Cardiac muscle cell (in vitro differentiated cells and primary cell): Measurements from ENCODE around the gene CACNA2D3. TPM values are rescaled to one million over a fixed set of nuclear protein-coding genes. Genes with fewer than 3 reads are reported as not detected.

ENCODE experiments used
- DNase-seq, 2 donors: peaks; one replicate each; pipeline versions ENCODE4 v3.0.0 to v3.0.0-alpha.2; 2010 to 2017; ENCODE audit warnings: low read depth in 1 of 2, low spot score in 1 of 2
- H3K27ac ChIP-seq: fragments of 200-600 bp; sonication (generic); 2 replicates; pipeline ENCODE4 v1.5.1; 2016
- H3K27me3 ChIP-seq: fragments of 200-600 bp; sonication (generic); 2 replicates; pipeline ENCODE4 v1.6.0; 2016; ENCODE audit warnings: control low read depth
- H3K36me3 ChIP-seq: fragments of 200-600 bp; sonication (generic); 2 replicates; pipeline ENCODE4 v1.5.1; 2016; ENCODE audit warnings: control low read depth
- H3K4me1 ChIP-seq: fragments of 200-600 bp; sonication (generic); 2 replicates; pipeline ENCODE4 v1.8.1; 2017; ENCODE audit warnings: low read depth, mild to moderate bottlenecking, mixed run types
- H3K4me3 ChIP-seq: fragments of 200-600 bp; sonication (generic); 2 replicates; pipeline ENCODE4 v1.5.1; 2016; ENCODE audit warnings: mild to moderate bottlenecking
- H3K9me3 ChIP-seq: fragments of 200-600 bp; sonication (generic); 2 replicates; pipeline ENCODE4 v1.5.1; 2017; ENCODE audit warnings: low read depth, mild to moderate bottlenecking, control low read depth
- CTCF ChIP-seq: IDR thresholded peaks from 2 replicates; pipeline ENCODE4 v1.5.1; 2012; ENCODE audit warnings: low read depth, mild to moderate bottlenecking, low read length
- polyA plus RNA-seq: library from polyadenylated mRNA; unstranded; fragments of >200 nt; fragmentation: Nextera tagmentation; extraction: Ambion mirVana; gene quantifications from 2 replicates; pipeline ENCODE4 v1.2.1, GENCODE V29; 2016
- total RNA-seq: library from RNA; depleted of rRNA; stranded (reverse); fragments of >200 nt; gene quantifications from 2 replicates; pipeline ENCODE4 v1.2.3, GENCODE V29; 2016

Gene CACNA2D3
- total and polyA plus RNA-seq, 2 experiments from 2014 or later: 0.45 to 0.59 TPM

- DNase-seq: no peak
- Histone ChIP-seq H3K36me3 (no peaks in the 10 kb centered on the region), H3K9me3 (no peaks in the 10 kb centered on the region), H3K27me3 (no peaks in the 10 kb centered on the region), H3K27ac (no peak overlapping the region), H3K4me1 (no peaks in the 10 kb centered on the region), H3K4me3 (no peak overlapping the region)
- no peak for TF ChIP-seq CTCF
Observed at GRCh38 chr3:54169524-54169923, 47.2 kb downstream of the CACNA2D3 start.

GRCh38 chr3:54171509-54171908 is 49.2 kb downstream of the CACNA2D3 start:
- Histone ChIP-seq H3K9me3 (no peaks in the 10 kb centered on the region), H3K27me3 (no peaks in the 10 kb centered on the region), H3K27ac (no peak overlapping the region), H3K4me3 (no peak overlapping the region), H3K4me1 (no peaks in the 10 kb centered on the region), H3K36me3 (no peaks in the 10 kb centered on the region)
- no peak for TF ChIP-seq CTCF
- DNase-seq: no peak

GRCh38 chr3:54171951-54172350 is 49.6 kb downstream of the CACNA2D3 start:
- H3K27me3 ChIP-seq: no peaks in the 10 kb centered on the region
- no peaks in the 10 kb centered on the region for H3K9me3 ChIP-seq
- H3K4me1 ChIP-seq: no peaks in the 10 kb centered on the region
- DNase-seq: no peak
- H3K27ac ChIP-seq: no peak overlapping the region
- no peak overlapping the region for H3K4me3 ChIP-seq
- no peaks in the 10 kb centered on the region for H3K36me3 ChIP-seq
- no peak for TF ChIP-seq CTCF

GRCh38 chr3:54173371-54173770 is 51.0 kb downstream of the CACNA2D3 start:
- Histone ChIP-seq H3K27me3 (no peaks in the 10 kb centered on the region), H3K4me1 (no peaks in the 10 kb centered on the region), H3K9me3 (no peaks in the 10 kb centered on the region)

GRCh38 chr3:54176106-54176505 is 53.8 kb downstream of the CACNA2D3 start:
- Histone ChIP-seq H3K27ac (no peak overlapping the region), H3K27me3 (no peaks in the 10 kb centered on the region), H3K36me3 (no peaks in the 10 kb centered on the region), H3K4me1 (no peaks in the 10 kb centered on the region), H3K9me3 (no peaks in the 10 kb centered on the region), H3K4me3 (no peak overlapping the region)
- peak in 1 of 2 donors; percentile 53 for DNase-seq
- TF ChIP-seq CTCF: no peak

More at GRCh38 chr3:54173371-54173770, 51.0 kb downstream of the CACNA2D3 start:
- no peak for DNase-seq
- no peak for TF ChIP-seq CTCF
- Histone ChIP-seq H3K36me3 (no peaks in the 10 kb centered on the region), H3K27ac (no peak overlapping the region), H3K4me3 (no peak overlapping the region)

GRCh38 chr3:54177816-54178215 is 55.5 kb downstream of the CACNA2D3 start:
- Histone ChIP-seq H3K4me1 (no peaks in the 10 kb centered on the region), H3K36me3 (no peaks in the 10 kb centered on the region), H3K27me3 (no peaks in the 10 kb centered on the region), H3K4me3 (no peak overlapping the region), H3K9me3 (no peaks in the 10 kb centered on the region), H3K27ac (no peak overlapping the region)
- DNase-seq: no peak
- no peak for TF ChIP-seq CTCF
